GM12878 (cell line): ENCODE measurements around the gene ARHGEF18. TPM values are rescaled to one million over a fixed set of nuclear protein-coding genes. Genes with fewer than 3 reads are reported as not detected.

ENCODE experiments used
- ATAC-seq: fragments of 200-7000 bp; cut with Tn5 transposase; 3 replicates; pipeline ENCODE4 v1.9.1; 2020; ENCODE audit warnings: mild to moderate bottlenecking, moderate library complexity
- BruUV-seq: library from RNA; stranded (reverse); fragments of 400-500 nt; replicated peaks from 2 replicates; lab custom pipeline; 2021; lab: Mats Ljungman, UMichigan
- CTCF ChIA-PET: fragments of 300-600 bp; sonication (Branson Sonifier 250); formaldehyde crosslinking; extraction: SDS; loops from one replicate; lab custom pipeline; 2021; ENCODE audit warnings: inconsistent platforms; lab: Yijun Ruan, JAX
- POLR2A ChIA-PET: fragments of 350-600 bp; formaldehyde crosslinking; extraction: SDS; loops from one replicate; lab custom pipeline; 2021; ENCODE audit warnings: inconsistent platforms; lab: Charles Lee
- RAD21 ChIA-PET: fragments of 300-600 bp; sonication (Branson Sonifier 250); formaldehyde crosslinking; loops from one replicate; lab custom pipeline; 2023; ENCODE audit warnings: antibody characterized with exemption; ENCODE audit not compliant: unreplicated experiment; lab: Charles Lee
- SMC1A ChIA-PET: fragments of 300-600 bp; sonication (Branson Sonifier 250); formaldehyde crosslinking; loops from one replicate; lab custom pipeline; 2023; ENCODE audit not compliant: unreplicated experiment, uncharacterized antibody; lab: Charles Lee
- DNase-seq: peaks from one replicate; pipeline ENCODE4 v3.0.0-alpha.2; 2011; ENCODE audit warnings: low read depth, low spot score
- FAIRE-seq: peaks from 3 replicates; lab custom pipeline; 2011; peaks lifted over from hg19 to GRCh38; lab: Jason Lieb, UNC
- H2AFZ ChIP-seq: 2 replicates; pipeline ENCODE4 v1.6.0; 2011; ENCODE audit warnings: low read depth, low read length, control low read depth; ENCODE audit not compliant: control insufficient read depth
- H3K27ac ChIP-seq: 2 replicates; pipeline ENCODE4 v1.5.1; 2011; ENCODE audit warnings: control low read depth; ENCODE audit not compliant: control insufficient read depth, insufficient read depth
- H3K27me3 ChIP-seq, 2 experiments: replicated peaks in 1 of 2; 2 replicates each; pipeline versions ENCODE4 v1.6.0 to v1.6.1; 2011; ENCODE audit warnings: low read length in 1 of 2; ENCODE audit not compliant: control insufficient read depth in 2 of 2, insufficient read depth in 2 of 2
- H3K36me3 ChIP-seq, 2 experiments: 2 replicates each; pipeline ENCODE4 v1.5.1; 2011; ENCODE audit warnings: low read length in 1 of 2; ENCODE audit not compliant: control insufficient read depth in 2 of 2, insufficient read depth in 2 of 2
- H3K4me1 ChIP-seq: 2 replicates; pipeline ENCODE4 v1.6.1; 2011; ENCODE audit warnings: mild to moderate bottlenecking, low read length, moderate library complexity, mixed read lengths; ENCODE audit not compliant: control insufficient read depth, insufficient read depth
- H3K4me2 ChIP-seq: 2 replicates; pipeline ENCODE4 v1.6.0; 2011; ENCODE audit warnings: control low read depth; ENCODE audit not compliant: control insufficient read depth, insufficient read depth
- H3K4me3 ChIP-seq: fragments of 200-600 bp; sonication (generic); 2 replicates; pipeline ENCODE4 v1.5.1; 2016
- H3K79me2 ChIP-seq: 2 replicates; pipeline ENCODE4 v1.6.0; 2011; ENCODE audit warnings: low read length; ENCODE audit not compliant: control insufficient read depth, insufficient read depth
- H3K9ac ChIP-seq: 2 replicates; pipeline ENCODE4 v1.8.0; 2011; ENCODE audit warnings: low read length, control low read depth, mixed read lengths; ENCODE audit not compliant: control insufficient read depth, insufficient read depth
- H3K9me3 ChIP-seq: replicated peaks from 3 replicates; pipeline ENCODE4 v1.5.1; 2011; ENCODE audit warnings: mild to moderate bottlenecking, low read length; ENCODE audit not compliant: control insufficient read depth, insufficient read depth
- H4K20me1 ChIP-seq: 2 replicates; pipeline ENCODE4 v1.6.0; 2011; ENCODE audit not compliant: control insufficient read depth, insufficient read depth
- BCL11A ChIP-seq: IDR thresholded peaks from 2 replicates; pipeline ENCODE4 v1.6.1; 2011; ENCODE audit warnings: low read depth, low read length
- CEBPB ChIP-seq, 2 experiments: fragments of 150-350 bp in 1 of 2; IDR thresholded peaks; 2 replicates each; pipeline ENCODE4 v1.6.1; 2012 to 2014; ENCODE audit warnings: low read depth in 2 of 2, low read length in 2 of 2, borderline replicate concordance in 1 of 2, inconsistent platforms in 1 of 2
- EED ChIP-seq: sonication (generic); IDR thresholded peaks from 2 replicates; pipeline ENCODE4 v1.6.1; 2016; ENCODE audit warnings: antibody characterized with exemption, low read depth
- EGR1 ChIP-seq, 2 experiments: IDR thresholded peaks; 1 replicate in 1 of 2; 2 replicates in 1 of 2; pipeline ENCODE4 v1.6.1; 2011 to 2012; ENCODE audit warnings: low read depth in 2 of 2, low read length in 2 of 2, borderline replicate concordance in 1 of 2, mild to moderate bottlenecking in 1 of 2, moderate library complexity in 1 of 2
- ESRRA ChIP-seq: IDR thresholded peaks from 2 replicates; pipeline ENCODE4 v1.6.1; 2012; ENCODE audit warnings: mild to moderate bottlenecking, low read length, improper control_type of control experiment
- HDAC2 ChIP-seq: fragments of 200-600 bp; sonication (generic); IDR thresholded peaks from 2 replicates; pipeline ENCODE4 v1.6.1; 2017
- IKZF2 ChIP-seq, 2 experiments: fragments of 450-650 bp; IDR thresholded peaks; 2 replicates each; pipeline ENCODE4 v1.6.1; 2017; ENCODE audit warnings: mild to moderate bottlenecking in 2 of 2, moderate library complexity in 2 of 2
- MYC ChIP-seq: IDR thresholded peaks from 2 replicates; pipeline ENCODE4 v1.6.1; 2011; ENCODE audit warnings: mild to moderate bottlenecking, low read length, moderate library complexity, inconsistent platforms; ENCODE audit not compliant: insufficient read depth, insufficient replicate concordance, insufficient read length, severe bottlenecking
- NFIC ChIP-seq: IDR thresholded peaks from 2 replicates; pipeline ENCODE4 v1.6.1; 2012; ENCODE audit warnings: low read depth, mild to moderate bottlenecking, inconsistent platforms, low read length, moderate library complexity
- NR2C1 ChIP-seq: fragments of 450-650 bp; IDR thresholded peaks from 2 replicates; pipeline ENCODE4 v1.6.1; 2017; ENCODE audit warnings: antibody characterized with exemption, mild to moderate bottlenecking, moderate library complexity
- NR2C2 ChIP-seq: IDR thresholded peaks from 2 replicates; pipeline ENCODE4 v1.6.1; 2011; ENCODE audit warnings: borderline replicate concordance, low read depth; ENCODE audit not compliant: control insufficient read depth, insufficient read length
- SPI1 ChIP-seq: IDR thresholded peaks from 2 replicates; pipeline ENCODE4 v1.6.1; 2011; ENCODE audit warnings: low read depth, mild to moderate bottlenecking, low read length, moderate library complexity, borderline replicate concordance; ENCODE audit not compliant: insufficient read depth
- ZNF217 ChIP-seq: fragments of 450-650 bp; IDR thresholded peaks from 2 replicates; pipeline ENCODE4 v1.6.1; 2017; ENCODE audit warnings: antibody characterized with exemption, mild to moderate bottlenecking
- WGBS: methylation state at CpG from one replicate; pipeline ENCODE4 v1.1.6; 2016; ENCODE audit warnings: low lambda C conversion rate; ENCODE audit not compliant: insufficient replicate concordance, insufficient coverage; ENCODE audit errors: missing lambda C conversion rate; 5-methylcytosine and 5-hydroxymethylcytosine counted together
- in situ Hi-C: fragments of 300-500 bp; cut with MboI; formaldehyde crosslinking; loops from 9 replicates; pipeline ENCODE4 v1.14.3; 2018; ENCODE audit warnings: mixed read lengths
- intact Hi-C: fragments of 100-400 bp; cut with micrococcal nuclease; formaldehyde crosslinking; loops from one replicate; pipeline ENCODE4 v1.14.2; 2022; ENCODE audit not compliant: unreplicated experiment
- polyA plus RNA-seq, 11 experiments: library from polyadenylated mRNA; depleted of rRNA in 4 of 11; unstranded in 6 of 11; stranded (reverse) in 5 of 11; fragments of >200 nt; fragmentation: Nextera tagmentation in 4 of 11; fragmentation: Illumina TruSeq in 1 of 11; extraction: Ambion mirVana in 4 of 11; extraction: Trizol in 1 of 11; gene quantifications; 1 replicate in 1 of 11; 2 replicates in 10 of 11; pipeline versions ENCODE4 v1.2.1 to v1.2.3, GENCODE V29; 2011 to 2016; ENCODE audit warnings: inconsistent platforms in 2 of 11, missing spikeins in 2 of 11, low read depth in 1 of 11
- total RNA-seq, 4 experiments: library from RNA; depleted of rRNA in 3 of 4; stranded (reverse); fragments of >200 nt in 3 of 4; fragmentation: Illumina TruSeq in 1 of 4; extraction: Trizol in 1 of 4; gene quantifications; 2 replicates each; pipeline versions ENCODE4 v1.2.1 to v1.2.3, GENCODE V29; 2013 to 2021
- TF ChIP-seq, protein P1 (sequence below): fragments of 450-650 bp; IDR thresholded peaks from 2 replicates; pipeline ENCODE4 v1.6.1; 2016; ENCODE audit warnings: mild to moderate bottlenecking, moderate library complexity, borderline replicate concordance
- TF ChIP-seq, protein P2 (sequence below): fragments of 450-650 bp; IDR thresholded peaks from 2 replicates; pipeline ENCODE4 v1.6.1; 2017; ENCODE audit warnings: mild to moderate bottlenecking, moderate library complexity

The ARHGEF18 gene
- total and polyA plus RNA-seq, 10 of the 15 experiments (the other 5 are each of a cell fraction or from before 2014, with no cell fraction given) = 0.31 to 32.3 (median 13.4) TPM

DNA sequence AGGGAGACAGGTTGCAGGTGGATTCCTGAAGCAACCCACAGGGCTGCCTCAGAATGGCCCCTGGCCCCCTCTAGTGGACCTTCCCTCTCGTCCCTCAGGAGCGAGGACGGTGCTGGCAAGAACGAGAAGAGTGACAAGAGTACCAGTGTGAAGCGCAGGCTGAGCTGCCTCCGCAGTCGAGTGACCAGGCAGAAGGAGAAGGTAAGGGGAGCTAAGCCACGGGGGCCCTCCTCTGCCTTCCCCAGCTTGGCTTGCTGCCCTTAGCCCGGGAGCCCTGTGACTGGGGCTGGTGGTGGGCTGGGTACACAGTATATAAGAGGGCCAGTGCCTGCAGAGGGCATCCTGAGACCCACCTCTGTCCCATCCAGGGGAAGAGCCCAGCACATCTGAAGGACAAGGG, 34.0 kb downstream of the ARHGEF18 start (continued):
- no peak for TF ChIP-seq NR2C1
- no peak for TF ChIP-seq IKZF2 (IDR thresholded peaks at IDR 0.05)
- TF ChIP-seq NFIC = no peak
- no peak for TF ChIP-seq MYC

- H3K4me3 ChIP-seq = no peak overlapping the region
- H3K4me2 ChIP-seq = no peak overlapping the region
- SMC1A ChIA-PET = interaction anchor here (1.1 kb wide), 1 partner anchor 45 kb away, joined by 4 read pairs; no protein-coding TSS in a partner anchor
- no peaks in the 10 kb centered on the region for H3K79me2 ChIP-seq
- no peaks in the 10 kb centered on the region for H4K20me1 ChIP-seq
- peaks cover 18% of the 10 kb centered on the region for H3K4me1 ChIP-seq
- intact Hi-C loops = loop anchor here (10.0 kb wide), 2 partner anchors 292 to 412 kb away; partner anchors contain the start of gene MCEMP1
- H3K27ac ChIP-seq = no peak overlapping the region
- POLR2A ChIA-PET = interaction anchor here (1.1 kb wide), 1 partner anchor 38 kb away, joined by 3 read pairs; no protein-coding TSS in a partner anchor
- no peaks in the 10 kb centered on the region; the same call in 1 of the 3 replicates for H3K9me3 ChIP-seq
- no peak overlapping the region for H2AFZ ChIP-seq
- in situ Hi-C loops = no loop called here
- no TSS peak for BruUV-seq
- H3K9ac ChIP-seq = no peak overlapping the region
- FAIRE-seq (no peak), ATAC-seq (no peak), DNase-seq (no peak)
- RAD21 ChIA-PET = interaction anchor here (0.7 to 1.6 kb wide), 2 partner anchors 29 to 139 kb away, joined by 3 to 8 read pairs; partner anchors contain the start of gene MCOLN1
- peaks cover 0 to 2% of the 10 kb centered on the region in 2 experiments; a peak in 3 of 4 replicates for H3K36me3 ChIP-seq
- H3K27me3 ChIP-seq = no peaks in the 10 kb centered on the region
- CTCF ChIA-PET = interaction anchor here (0.5 to 6.6 kb wide), 9 partner anchors 10 to 185 kb away, joined by 3 to 63 read pairs (median 4); no protein-coding TSS in a partner anchor
- 67% methylated on average over 7 of the region's 7 CpGs for WGBS
- TF ChIP-seq CEBPB (IDR thresholded peaks at IDR 0.05; ENCODE audit: borderline replicate concordance in 1 of 2, low read depth in 2 of 2, low read length in 2 of 2) (no peak), HDAC2 (no peak), NR2C2 (no peak), ESRRA (no peak), EED (no peak), EGR1 (IDR thresholded peaks at IDR 0.05; ENCODE audit: borderline replicate concordance in 1 of 2, low read depth in 2 of 2, low read length in 2 of 2) (no peak), SPI1 (no peak), BCL11A (no peak), ZNF217 (no peak)
- TF ChIP-seq, protein P1, sequence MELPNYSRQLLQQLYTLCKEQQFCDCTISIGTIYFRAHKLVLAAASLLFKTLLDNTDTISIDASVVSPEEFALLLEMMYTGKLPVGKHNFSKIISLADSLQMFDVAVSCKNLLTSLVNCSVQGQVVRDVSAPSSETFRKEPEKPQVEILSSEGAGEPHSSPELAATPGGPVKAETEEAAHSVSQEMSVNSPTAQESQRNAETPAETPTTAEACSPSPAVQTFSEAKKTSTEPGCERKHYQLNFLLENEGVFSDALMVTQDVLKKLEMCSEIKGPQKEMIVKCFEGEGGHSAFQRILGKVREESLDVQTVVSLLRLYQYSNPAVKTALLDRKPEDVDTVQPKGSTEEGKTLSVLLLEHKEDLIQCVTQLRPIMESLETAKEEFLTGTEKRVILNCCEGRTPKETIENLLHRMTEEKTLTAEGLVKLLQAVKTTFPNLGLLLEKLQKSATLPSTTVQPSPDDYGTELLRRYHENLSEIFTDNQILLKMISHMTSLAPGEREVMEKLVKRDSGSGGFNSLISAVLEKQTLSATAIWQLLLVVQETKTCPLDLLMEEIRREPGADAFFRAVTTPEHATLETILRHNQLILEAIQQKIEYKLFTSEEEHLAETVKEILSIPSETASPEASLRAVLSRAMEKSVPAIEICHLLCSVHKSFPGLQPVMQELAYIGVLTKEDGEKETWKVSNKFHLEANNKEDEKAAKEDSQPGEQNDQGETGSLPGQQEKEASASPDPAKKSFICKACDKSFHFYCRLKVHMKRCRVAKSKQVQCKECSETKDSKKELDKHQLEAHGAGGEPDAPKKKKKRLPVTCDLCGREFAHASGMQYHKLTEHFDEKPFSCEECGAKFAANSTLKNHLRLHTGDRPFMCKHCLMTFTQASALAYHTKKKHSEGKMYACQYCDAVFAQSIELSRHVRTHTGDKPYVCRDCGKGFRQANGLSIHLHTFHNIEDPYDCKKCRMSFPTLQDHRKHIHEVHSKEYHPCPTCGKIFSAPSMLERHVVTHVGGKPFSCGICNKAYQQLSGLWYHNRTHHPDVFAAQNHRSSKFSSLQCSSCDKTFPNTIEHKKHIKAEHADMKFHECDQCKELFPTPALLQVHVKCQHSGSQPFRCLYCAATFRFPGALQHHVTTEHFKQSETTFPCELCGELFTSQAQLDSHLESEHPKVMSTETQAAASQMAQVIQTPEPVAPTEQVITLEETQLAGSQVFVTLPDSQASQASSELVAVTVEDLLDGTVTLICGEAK = no peak
- TF ChIP-seq, protein P2, sequence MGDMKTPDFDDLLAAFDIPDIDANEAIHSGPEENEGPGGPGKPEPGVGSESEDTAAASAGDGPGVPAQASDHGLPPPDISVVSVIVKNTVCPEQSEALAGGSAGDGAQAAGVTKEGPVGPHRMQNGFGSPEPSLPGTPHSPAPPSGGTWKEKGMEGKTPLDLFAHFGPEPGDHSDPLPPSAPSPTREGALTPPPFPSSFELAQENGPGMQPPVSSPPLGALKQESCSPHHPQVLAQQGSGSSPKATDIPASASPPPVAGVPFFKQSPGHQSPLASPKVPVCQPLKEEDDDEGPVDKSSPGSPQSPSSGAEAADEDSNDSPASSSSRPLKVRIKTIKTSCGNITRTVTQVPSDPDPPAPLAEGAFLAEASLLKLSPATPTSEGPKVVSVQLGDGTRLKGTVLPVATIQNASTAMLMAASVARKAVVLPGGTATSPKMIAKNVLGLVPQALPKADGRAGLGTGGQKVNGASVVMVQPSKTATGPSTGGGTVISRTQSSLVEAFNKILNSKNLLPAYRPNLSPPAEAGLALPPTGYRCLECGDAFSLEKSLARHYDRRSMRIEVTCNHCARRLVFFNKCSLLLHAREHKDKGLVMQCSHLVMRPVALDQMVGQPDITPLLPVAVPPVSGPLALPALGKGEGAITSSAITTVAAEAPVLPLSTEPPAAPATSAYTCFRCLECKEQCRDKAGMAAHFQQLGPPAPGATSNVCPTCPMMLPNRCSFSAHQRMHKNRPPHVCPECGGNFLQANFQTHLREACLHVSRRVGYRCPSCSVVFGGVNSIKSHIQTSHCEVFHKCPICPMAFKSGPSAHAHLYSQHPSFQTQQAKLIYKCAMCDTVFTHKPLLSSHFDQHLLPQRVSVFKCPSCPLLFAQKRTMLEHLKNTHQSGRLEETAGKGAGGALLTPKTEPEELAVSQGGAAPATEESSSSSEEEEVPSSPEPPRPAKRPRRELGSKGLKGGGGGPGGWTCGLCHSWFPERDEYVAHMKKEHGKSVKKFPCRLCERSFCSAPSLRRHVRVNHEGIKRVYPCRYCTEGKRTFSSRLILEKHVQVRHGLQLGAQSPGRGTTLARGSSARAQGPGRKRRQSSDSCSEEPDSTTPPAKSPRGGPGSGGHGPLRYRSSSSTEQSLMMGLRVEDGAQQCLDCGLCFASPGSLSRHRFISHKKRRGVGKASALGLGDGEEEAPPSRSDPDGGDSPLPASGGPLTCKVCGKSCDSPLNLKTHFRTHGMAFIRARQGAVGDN = no peak
Observed at GRCh38 chr19:7383284-7383683, 34.5 kb downstream of the ARHGEF18 start.
